Osteocyte (in vitro differentiated cells): ENCODE results near the gene ENDOD1. TPM values are rescaled to one million over a fixed set of nuclear protein-coding genes. Genes with fewer than 3 reads are reported as not detected.

ENCODE experiments used
- DNase-seq: peaks from one replicate; pipeline ENCODE4 v3.0.0; 2021; ENCODE audit warnings: mixed read lengths; ENCODE audit not compliant: unreplicated experiment; ENCODE audit errors: extremely low spot score
- H3K27ac Mint-ChIP-seq: one replicate; pipeline ENCODE4 v1.8.0; 2021; ENCODE audit warnings: mild to moderate bottlenecking, mixed read lengths; ENCODE audit not compliant: unreplicated experiment
- H3K27me3 Mint-ChIP-seq: one replicate; pipeline ENCODE4 v1.8.0; 2021; ENCODE audit warnings: mixed read lengths; ENCODE audit not compliant: unreplicated experiment
- H3K36me3 Mint-ChIP-seq: one replicate; pipeline ENCODE4 v1.8.0; 2021; ENCODE audit warnings: mixed read lengths; ENCODE audit not compliant: unreplicated experiment
- H3K4me1 Mint-ChIP-seq: one replicate; pipeline ENCODE4 v1.8.0; 2021; ENCODE audit warnings: mixed read lengths; ENCODE audit not compliant: unreplicated experiment
- H3K4me3 Mint-ChIP-seq: one replicate; pipeline ENCODE4 v1.8.0; 2021; ENCODE audit warnings: mild to moderate bottlenecking, moderate library complexity, mixed read lengths; ENCODE audit not compliant: unreplicated experiment
- H3K9me3 Mint-ChIP-seq: one replicate; pipeline ENCODE4 v1.8.0; 2021; ENCODE audit warnings: mixed read lengths; ENCODE audit not compliant: unreplicated experiment
- total RNA-seq: library from RNA; stranded (reverse); gene quantifications from 2 replicates; pipeline ENCODE4 v1.2.1, GENCODE V29; 2021
- TF ChIP-seq, protein P1 (sequence below): fragments of 200-600 bp; sonication (generic); IDR thresholded peaks from 2 replicates; pipeline ENCODE4 v1.5.0; 2021; ENCODE audit warnings: antibody characterized with exemption, mild to moderate bottlenecking, moderate library complexity

The ENDOD1 gene
- total RNA-seq, 1 donor from 2014 or later: 91.6 TPM

DNA sequence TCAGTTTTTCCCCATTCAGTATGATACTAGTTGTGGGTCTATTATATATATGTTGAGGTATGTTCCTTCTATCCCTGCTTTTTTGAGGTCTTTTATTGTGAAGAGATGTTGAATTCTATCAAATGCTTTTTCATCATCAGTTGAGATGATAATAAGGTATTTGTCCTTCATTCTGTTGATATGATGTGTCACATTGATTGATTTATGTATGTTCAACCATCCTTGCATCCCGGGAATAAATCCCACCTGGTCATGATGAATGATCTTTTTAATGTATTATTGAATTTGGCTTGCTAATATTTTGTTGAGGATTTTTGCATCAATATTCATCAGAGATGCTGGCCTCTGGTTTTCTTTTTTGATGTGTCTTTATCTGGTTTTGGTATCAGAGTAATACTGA, 26.0 kb downstream of the ENDOD1 start:
- peaks cover 5% of the 10 kb centered on the region for H3K4me1 Mint-ChIP-seq
- no peak overlapping the region for H3K27ac Mint-ChIP-seq
- H3K27me3 Mint-ChIP-seq: no peaks in the 10 kb centered on the region
- no peak for DNase-seq
- H3K36me3 Mint-ChIP-seq: peaks cover 16% of the 10 kb centered on the region
- TF ChIP-seq, protein P1, sequence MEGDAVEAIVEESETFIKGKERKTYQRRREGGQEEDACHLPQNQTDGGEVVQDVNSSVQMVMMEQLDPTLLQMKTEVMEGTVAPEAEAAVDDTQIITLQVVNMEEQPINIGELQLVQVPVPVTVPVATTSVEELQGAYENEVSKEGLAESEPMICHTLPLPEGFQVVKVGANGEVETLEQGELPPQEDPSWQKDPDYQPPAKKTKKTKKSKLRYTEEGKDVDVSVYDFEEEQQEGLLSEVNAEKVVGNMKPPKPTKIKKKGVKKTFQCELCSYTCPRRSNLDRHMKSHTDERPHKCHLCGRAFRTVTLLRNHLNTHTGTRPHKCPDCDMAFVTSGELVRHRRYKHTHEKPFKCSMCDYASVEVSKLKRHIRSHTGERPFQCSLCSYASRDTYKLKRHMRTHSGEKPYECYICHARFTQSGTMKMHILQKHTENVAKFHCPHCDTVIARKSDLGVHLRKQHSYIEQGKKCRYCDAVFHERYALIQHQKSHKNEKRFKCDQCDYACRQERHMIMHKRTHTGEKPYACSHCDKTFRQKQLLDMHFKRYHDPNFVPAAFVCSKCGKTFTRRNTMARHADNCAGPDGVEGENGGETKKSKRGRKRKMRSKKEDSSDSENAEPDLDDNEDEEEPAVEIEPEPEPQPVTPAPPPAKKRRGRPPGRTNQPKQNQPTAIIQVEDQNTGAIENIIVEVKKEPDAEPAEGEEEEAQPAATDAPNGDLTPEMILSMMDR: no peak
- no peak overlapping the region for H3K4me3 Mint-ChIP-seq
- H3K9me3 Mint-ChIP-seq: peaks cover 8% of the 10 kb centered on the region

DNA sequence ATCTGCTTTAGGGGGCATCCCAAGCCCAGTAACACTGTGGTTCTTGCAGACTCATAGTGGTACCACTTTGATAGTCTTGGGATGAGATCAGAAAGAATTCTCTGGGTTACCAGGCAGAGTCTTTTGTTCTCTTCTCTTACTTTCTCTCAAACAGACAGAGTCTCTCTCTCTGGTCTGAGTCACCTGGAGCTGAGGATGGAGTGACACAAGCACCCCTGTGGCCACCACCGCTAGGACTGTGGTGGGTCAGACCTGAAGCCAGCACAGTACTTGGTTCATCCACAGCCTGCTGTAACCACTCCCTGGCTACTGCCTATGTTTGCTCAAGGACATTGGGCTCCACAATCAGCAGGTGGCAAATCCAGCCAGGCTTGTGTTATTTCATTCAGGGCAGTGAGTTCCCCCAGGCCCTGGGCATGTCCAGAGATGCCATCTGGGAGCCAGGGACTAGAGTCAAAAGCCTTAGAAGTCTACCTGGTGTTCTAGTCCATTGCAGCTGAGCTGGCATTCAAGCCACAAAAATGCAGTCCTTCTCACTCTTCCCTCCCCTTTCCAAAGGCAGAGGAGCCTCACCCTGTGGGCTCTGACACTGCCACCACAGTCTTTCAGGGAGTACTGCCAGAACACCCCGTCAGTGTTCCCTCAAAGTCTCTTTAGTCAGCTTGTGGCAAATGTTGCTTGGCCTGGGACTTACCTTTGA, 29.9 kb downstream of the ENDOD1 start:
- TF ChIP-seq, protein P1: no peak
- Mint-ChIP-seq H3K27ac (no peak overlapping the region), H3K9me3 (peaks cover 8% of the 10 kb centered on the region), H3K36me3 (peaks cover 10% of the 10 kb centered on the region), H3K27me3 (no peaks in the 10 kb centered on the region), H3K4me1 (peaks cover 10% of the 10 kb centered on the region), H3K4me3 (no peak overlapping the region)
- DNase-seq: no peak

DNA sequence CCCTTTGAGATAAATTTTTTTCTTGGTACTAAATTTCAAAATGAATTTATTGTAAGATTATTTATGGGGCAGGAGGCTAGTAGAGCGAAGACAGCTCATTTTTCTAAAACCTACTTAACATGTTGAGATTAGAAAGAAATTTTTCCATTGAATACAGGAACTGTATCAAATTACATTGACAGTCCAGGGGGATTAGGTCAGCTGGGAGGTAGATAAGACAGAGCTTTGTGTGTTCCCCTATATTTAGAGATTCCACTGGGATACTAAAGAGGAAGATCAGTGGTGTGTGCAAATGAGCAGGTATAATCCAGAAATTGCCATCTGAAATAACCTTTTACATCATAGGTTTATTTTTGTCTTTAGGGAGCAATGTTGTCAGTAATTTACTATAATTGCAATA, 32.1 kb downstream of the ENDOD1 start:
- no peak overlapping the region for H3K4me3 Mint-ChIP-seq
- H3K27ac Mint-ChIP-seq: no peak overlapping the region
- H3K36me3 Mint-ChIP-seq: peaks cover 13% of the 10 kb centered on the region
- H3K4me1 Mint-ChIP-seq: peaks cover 10% of the 10 kb centered on the region
- no peak for DNase-seq
- H3K9me3 Mint-ChIP-seq: peaks cover 8% of the 10 kb centered on the region
- TF ChIP-seq, protein P1: no peak
- H3K27me3 Mint-ChIP-seq: no peaks in the 10 kb centered on the region

DNA sequence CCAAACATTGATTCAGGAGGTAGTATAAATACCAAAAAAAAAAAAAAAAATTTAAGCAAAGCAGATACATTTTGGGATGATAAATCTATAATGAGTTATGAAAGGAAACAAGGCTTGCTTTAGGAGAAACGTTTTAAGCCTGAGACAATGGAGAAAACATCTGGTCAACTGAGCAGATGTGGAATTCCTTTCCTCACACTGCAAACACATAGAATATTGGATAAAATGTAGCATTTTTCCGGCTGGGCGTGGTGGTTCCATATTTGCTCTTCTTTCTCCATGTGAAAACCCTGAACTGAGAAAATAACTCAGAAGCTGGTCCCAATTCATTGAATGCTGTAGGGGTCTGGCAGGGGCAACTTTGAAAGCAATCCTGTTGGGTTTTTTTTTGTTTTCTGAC, 33.9 kb downstream of the ENDOD1 start:
- Mint-ChIP-seq H3K9me3 (peaks cover 6% of the 10 kb centered on the region), H3K27me3 (no peaks in the 10 kb centered on the region), H3K4me1 (peaks cover 10% of the 10 kb centered on the region), H3K4me3 (no peak overlapping the region), H3K36me3 (peaks cover 11% of the 10 kb centered on the region), H3K27ac (no peak overlapping the region)
- TF ChIP-seq, protein P1: no peak
- no peak for DNase-seq

DNA sequence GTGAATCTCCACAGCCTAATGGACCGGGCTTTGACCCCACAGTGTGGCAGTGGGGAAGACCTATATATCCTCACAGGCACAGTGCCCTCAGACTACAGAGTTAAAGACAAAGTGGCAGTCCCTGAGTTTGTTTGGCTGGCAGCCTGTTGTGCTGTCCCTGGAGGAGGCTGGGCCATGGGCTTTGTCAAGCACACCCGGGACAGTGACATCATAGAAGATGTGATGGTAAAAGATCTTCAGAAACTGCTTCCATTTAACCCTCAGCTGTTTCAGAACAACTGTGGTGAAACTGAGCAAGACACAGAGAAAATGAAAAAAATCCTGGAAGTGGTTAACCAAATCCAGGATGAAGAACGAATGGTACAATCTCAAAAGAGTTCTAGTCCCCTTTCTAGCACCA, 39.0 kb downstream of the ENDOD1 start:
- no peak for DNase-seq
- Mint-ChIP-seq H3K9me3 (no peaks in the 10 kb centered on the region), H3K36me3 (peaks cover 38% of the 10 kb centered on the region), H3K4me1 (peaks cover 25% of the 10 kb centered on the region), H3K27ac (no peak overlapping the region), H3K27me3 (no peaks in the 10 kb centered on the region), H3K4me3 (no peak overlapping the region)
- TF ChIP-seq, protein P1: no peak
